IMR-90 (cell line): ENCODE measurements around the gene NFX1. TPM values are rescaled to one million over a fixed set of nuclear protein-coding genes. Genes with fewer than 3 reads are reported as not detected.

Experiments used
- ATAC-seq: fragments of 200-7000 bp; cut with Tn5 transposase; 2 replicates; pipeline ENCODE4 v1.9.1; 2020; ENCODE audit warnings: low read depth, mild to moderate bottlenecking, moderate library complexity
- BruUV-seq: library from RNA; stranded (reverse); fragments of 400-500 nt; replicated peaks from 2 replicates; lab custom pipeline; 2021; lab: Mats Ljungman, UMichigan
- CTCF ChIA-PET: fragments of 300-600 bp; formaldehyde crosslinking; extraction: SDS; loops from one replicate; lab custom pipeline; 2021; ENCODE audit warnings: antibody characterized with exemption; lab: Yijun Ruan, JAX
- POLR2A ChIA-PET: fragments of 300-600 bp; sonication (Branson Sonifier 250); formaldehyde crosslinking; loops from one replicate; lab custom pipeline; 2022; ENCODE audit warnings: antibody characterized with exemption; ENCODE audit not compliant: unreplicated experiment; lab: Charles Lee
- DNase-seq: peaks from one replicate; pipeline ENCODE4 v3.0.0; 2013
- H2AFZ ChIP-seq: replicated peaks from 2 replicates; pipeline ENCODE3; 2013; ENCODE audit warnings: low read length, mild to moderate bottlenecking; ENCODE audit not compliant: poor library complexity
- H2AK5ac ChIP-seq: 2 replicates; pipeline ENCODE4 v1.6.1; 2013; ENCODE audit warnings: low read depth, low read length, inconsistent platforms
- H2AK9ac ChIP-seq: replicated peaks from 2 replicates; pipeline ENCODE3; 2013; ENCODE audit warnings: mild to moderate bottlenecking, low read depth, low read length, moderate library complexity; ENCODE audit not compliant: poor library complexity
- H2BK120ac ChIP-seq: 2 replicates; pipeline ENCODE4 v1.6.1; 2013; ENCODE audit warnings: low read depth, low read length, inconsistent platforms
- H2BK15ac ChIP-seq: 3 replicates; pipeline ENCODE4 v1.6.1; 2013; ENCODE audit warnings: low read depth, low read length, inconsistent platforms
- H2BK20ac ChIP-seq: 2 replicates; pipeline ENCODE4 v1.6.1; 2013; ENCODE audit warnings: low read depth, mild to moderate bottlenecking, inconsistent platforms, low read length, moderate library complexity
- H2BK5ac ChIP-seq: 2 replicates; pipeline ENCODE4 v1.6.1; 2013; ENCODE audit warnings: mild to moderate bottlenecking, low read depth, low read length, inconsistent platforms; ENCODE audit not compliant: poor library complexity, severe bottlenecking
- H3K14ac ChIP-seq: replicated peaks from 2 replicates; pipeline ENCODE4 v1.6.1; 2013; ENCODE audit warnings: low read depth, low read length, inconsistent platforms
- H3K18ac ChIP-seq: 2 replicates; pipeline ENCODE4 v1.6.1; 2013; ENCODE audit warnings: low read depth, low read length, control low read depth
- H3K23ac ChIP-seq: 2 replicates; pipeline ENCODE4 v1.6.1; 2013; ENCODE audit warnings: low read depth, low read length, inconsistent platforms
- H3K27ac ChIP-seq: 2 replicates; pipeline ENCODE4 v1.5.1; 2013; ENCODE audit warnings: mild to moderate bottlenecking, control low read depth, low read length; ENCODE audit not compliant: insufficient read depth
- H3K27me3 ChIP-seq: 2 replicates; pipeline ENCODE4 v1.6.1; 2013; ENCODE audit warnings: low read length; ENCODE audit not compliant: control insufficient read depth, insufficient read depth
- H3K36me3 ChIP-seq: 2 replicates; pipeline ENCODE4 v1.6.1; 2013; ENCODE audit warnings: low read length, mixed read lengths; ENCODE audit not compliant: control insufficient read depth, insufficient read depth
- H3K4ac ChIP-seq: 2 replicates; pipeline ENCODE4 v1.6.1; 2013; ENCODE audit warnings: low read depth, low read length, inconsistent platforms
- H3K4me1 ChIP-seq: 2 replicates; pipeline ENCODE4 v1.6.1; 2013; ENCODE audit warnings: low read length, mixed read lengths; ENCODE audit not compliant: control insufficient read depth, insufficient read depth
- H3K4me2 ChIP-seq: 2 replicates; pipeline ENCODE4 v1.6.1; 2013; ENCODE audit warnings: low read depth, mild to moderate bottlenecking, control low read depth, low read length, moderate library complexity
- H3K4me3 ChIP-seq: 2 replicates; pipeline ENCODE4 v1.5.1; 2013; ENCODE audit warnings: low read depth, mild to moderate bottlenecking, control low read depth, low read length, moderate library complexity; ENCODE audit not compliant: insufficient read depth
- H3K56ac ChIP-seq: 2 replicates; pipeline ENCODE4 v1.6.1; 2013; ENCODE audit warnings: low read length, inconsistent platforms; ENCODE audit not compliant: insufficient read depth; ENCODE audit errors: extremely low read depth
- H3K79me1 ChIP-seq, 2 experiments: 2 replicates each; pipeline ENCODE4 v1.6.1; 2013; ENCODE audit warnings: low read length in 2 of 2, inconsistent platforms in 1 of 2, low read depth in 1 of 2
- H3K9ac ChIP-seq: 2 replicates; pipeline ENCODE4 v1.6.1; 2013; ENCODE audit warnings: low read depth, low read length, control low read depth
- H3K9me1 ChIP-seq: 2 replicates; pipeline ENCODE4 v1.6.1; 2013; ENCODE audit warnings: low read length, inconsistent platforms; ENCODE audit not compliant: insufficient read depth
- H3K9me3 ChIP-seq: 2 replicates; pipeline ENCODE4 v1.6.1; 2013; ENCODE audit warnings: low read length; ENCODE audit not compliant: control insufficient read depth, insufficient read depth
- H4K20me1 ChIP-seq: 2 replicates; pipeline ENCODE4 v1.6.1; 2013; ENCODE audit warnings: low read length, inconsistent platforms; ENCODE audit not compliant: insufficient read depth
- H4K5ac ChIP-seq: 2 replicates; pipeline ENCODE4 v1.6.1; 2013; ENCODE audit warnings: mild to moderate bottlenecking, low read depth, low read length, control low read depth
- H4K8ac ChIP-seq, 2 experiments: 2 replicates each; pipeline ENCODE4 v1.6.1; 2013; ENCODE audit warnings: low read depth in 2 of 2, low read length in 2 of 2, control low read depth in 1 of 2, inconsistent platforms in 1 of 2
- H4K91ac ChIP-seq: 2 replicates; pipeline ENCODE4 v1.6.1; 2013; ENCODE audit warnings: low read depth, low read length, inconsistent platforms; ENCODE audit not compliant: insufficient read depth
- BHLHE40 ChIP-seq: fragments of 150-350 bp; IDR thresholded peaks from 2 replicates; pipeline ENCODE4 v1.6.1; 2016; ENCODE audit warnings: mild to moderate bottlenecking, low read depth, low read length
- CEBPB ChIP-seq: IDR thresholded peaks from 2 replicates; pipeline ENCODE4 v1.6.1; 2012; ENCODE audit warnings: low read depth, low read length, improper control_type of control experiment
- CHD1 ChIP-seq: IDR thresholded peaks from 2 replicates; pipeline ENCODE4 v1.6.1; 2012; ENCODE audit warnings: low read depth, low read length, improper control_type of control experiment
- FOS ChIP-seq: fragments of 150-350 bp; IDR thresholded peaks from 2 replicates; pipeline ENCODE4 v1.6.1; 2016; ENCODE audit warnings: low read depth, low read length
- RAD21 ChIP-seq: IDR thresholded peaks from 2 replicates; pipeline ENCODE4 v1.6.1; 2012; ENCODE audit warnings: low read length, improper control_type of control experiment
- SMC3 ChIP-seq: fragments of 150-350 bp; IDR thresholded peaks from 2 replicates; pipeline ENCODE4 v1.6.1; 2016; ENCODE audit warnings: low read depth, mild to moderate bottlenecking, antibody characterized with exemption, low read length, moderate library complexity
- WGBS, 2 experiments: methylation state at CpG; one replicate each; pipeline versions ENCODE4 v1.1.5 to v1.1.7; 2013; ENCODE audit warnings: missing lambda C conversion rate in 2 of 2; ENCODE audit not compliant: insufficient read length in 1 of 2; ENCODE audit errors: extremely low coverage in 2 of 2; 5-methylcytosine and 5-hydroxymethylcytosine counted together
- dilution Hi-C: fragments of 300-500 bp; cut with HindIII; formaldehyde crosslinking; loops from one replicate; pipeline ENCODE4 v1.14.3; 2018; ENCODE audit warnings: low sequenced_read_pairs; ENCODE audit not compliant: unreplicated experiment
- in situ Hi-C: fragments of 300-500 bp; cut with MboI; formaldehyde crosslinking; loops from 3 replicates; pipeline ENCODE4 v1.14.3; 2019; ENCODE audit warnings: low sequenced_read_pairs, inconsistent platforms, mixed read lengths
- intact Hi-C: fragments of 100-400 bp; cut with micrococcal nuclease; formaldehyde crosslinking; loops from 2 replicates; pipeline ENCODE4 v1.10.0; 2022
- polyA plus RNA-seq, 3 experiments: library from polyadenylated mRNA; depleted of rRNA; stranded (reverse); fragments of >200 nt; gene quantifications; 2 replicates each; pipeline ENCODE4 v1.2.3, GENCODE V29; 2012; ENCODE audit warnings: low replicate concordance in 1 of 3
- total RNA-seq: library from RNA; depleted of rRNA; stranded (reverse); fragments of >200 nt; gene quantifications from 2 replicates; pipeline ENCODE4 v1.2.3, GENCODE V29; 2012

Gene NFX1
- total and polyA plus RNA-seq, 2 of the 4 experiments (the other 2 are of a cell fraction) = 27.0 to 36.0 TPM

DNA sequence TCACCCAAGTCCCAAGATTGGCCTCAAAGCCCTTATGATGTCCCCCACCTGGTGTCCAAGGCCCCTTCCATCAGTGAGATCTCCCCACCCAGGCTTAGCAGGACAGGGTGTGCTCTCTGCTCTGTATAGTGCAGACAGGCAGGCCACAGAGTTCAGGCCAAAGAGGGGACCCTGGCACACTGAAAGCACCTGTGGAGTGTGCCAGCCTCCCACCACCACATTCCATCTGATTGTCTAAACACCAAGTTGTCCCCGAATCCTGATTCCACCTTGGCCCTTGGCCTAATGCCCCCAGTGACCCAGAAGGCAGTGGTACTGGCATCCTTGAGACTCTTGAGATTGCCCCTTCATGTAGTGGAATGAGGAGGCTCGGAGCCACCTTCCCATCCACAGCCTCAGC lies 45.0 kb upstream of the NFX1 start:
- intact Hi-C loops (no loop called here), dilution Hi-C loops (no loop called here), in situ Hi-C loops (no loop called here)
- ChIA-PET POLR2A (no interaction called here), CTCF (no interaction called here)
- H4K5ac ChIP-seq = no peak overlapping the region
- no peak overlapping the region for H2BK5ac ChIP-seq
- H3K9me3 ChIP-seq = no peaks in the 10 kb centered on the region
- WGBS, 2 experiments = no CpG with 5 or more reads among the region's 2 CpGs
- H3K4me1 ChIP-seq = peaks cover 1% of the 10 kb centered on the region
- no peak overlapping the region for H2BK20ac ChIP-seq
- TF ChIP-seq RAD21 (no peak), CEBPB (no peak), BHLHE40 (no peak), SMC3 (no peak), CHD1 (no peak), FOS (no peak)
- no peak overlapping the region for H3K4me2 ChIP-seq
- H2AK9ac ChIP-seq = peak overlapping the region; percentile 62
- no peak overlapping the region for H2AK5ac ChIP-seq
- H3K14ac ChIP-seq = no peak overlapping the region
- H2BK120ac ChIP-seq = no peak overlapping the region
- no peaks in the 10 kb centered on the region for H3K36me3 ChIP-seq
- no peak overlapping the region for H3K4ac ChIP-seq
- no peaks in the 10 kb centered on the region for H3K79me1 ChIP-seq
- no TSS peak for BruUV-seq
- H3K18ac ChIP-seq = no peak overlapping the region
- no peak for DNase-seq
- no peak overlapping the region for H2AFZ ChIP-seq
- H3K4me3 ChIP-seq = no peak overlapping the region
- ATAC-seq = no peak
- H4K8ac ChIP-seq = no peak overlapping the region
- H4K20me1 ChIP-seq = no peaks in the 10 kb centered on the region
- no peak overlapping the region for H3K27ac ChIP-seq
- H2BK15ac ChIP-seq = no peak overlapping the region
- no peak overlapping the region for H3K56ac ChIP-seq
- H3K23ac ChIP-seq = no peak overlapping the region
- peaks cover 15% of the 10 kb centered on the region; the same call in 1 of the 2 replicates for H3K9me1 ChIP-seq
- H3K27me3 ChIP-seq = no peaks in the 10 kb centered on the region
- H4K91ac ChIP-seq = no peak overlapping the region
- no peak overlapping the region for H3K9ac ChIP-seq
